Measurements from ENCODE around the gene SKAP2. TPM values are rescaled to one million over a fixed set of nuclear protein-coding genes. Genes with fewer than 3 reads are reported as not detected.

Gene SKAP2
- total RNA-seq, 1 experiment from 2014 or later = 3.2 TPM

GRCh38 chr7:26690135-26690805 is 174.1 kb downstream of the SKAP2 start:
- peaks cover 18 to 19% of the 10 kb centered on the region in 2 experiments for H3K4me1 Mint-ChIP-seq
- Histone ChIP-seq H2BK15ac (ENCODE audit: low read depth, low read length) (no peak overlapping the region), H2BK5ac (ENCODE audit: insufficient read length, low read length) (no peak overlapping the region), H3K79me2 (ENCODE audit: insufficient read depth, low read length) (no peaks in the 10 kb centered on the region), H2BK120ac (ENCODE audit: low read depth, low read length, poor library complexity, severe bottlenecking) (no peak overlapping the region), H3K4ac (ENCODE audit: low read depth, low read length) (no peak overlapping the region), H3K27me3 (ENCODE audit: insufficient read depth, low read length) (no peaks in the 10 kb centered on the region), H4K91ac (ENCODE audit: insufficient read length, low read depth, low read length) (no peak overlapping the region), H2BK12ac (ENCODE audit: insufficient read length, low read depth, low read length) (no peak overlapping the region), H3K23ac (ENCODE audit: insufficient read length, low read depth, low read length) (no peak overlapping the region), H3K4me1 (ENCODE audit: insufficient read depth, low read length) (no peaks in the 10 kb centered on the region), H2BK20ac (ENCODE audit: low read depth, low read length, poor library complexity, severe bottlenecking) (no peak overlapping the region), H3K27ac (ENCODE audit: insufficient read length, low read depth, low read length) (no peak overlapping the region), H3K56ac (ENCODE audit: insufficient read length, low read depth, low read length) (no peak overlapping the region), H3K23me2 (ENCODE audit: insufficient read length, low read depth, low read length, poor library complexity, severe bottlenecking) (no peaks in the 10 kb centered on the region), H3K9me3 (ENCODE audit: control insufficient read depth, low read depth, low read length) (no peaks in the 10 kb centered on the region), H2AFZ (ENCODE audit: low read length) (no peak overlapping the region), H4K8ac (replicated peaks; ENCODE audit: insufficient read length, low read depth, low read length) (no peak overlapping the region), H3K18ac (ENCODE audit: insufficient read length, low read depth, low read length) (no peak overlapping the region), H2AK5ac (ENCODE audit: insufficient read length, low read length) (no peak overlapping the region), H4K5ac (ENCODE audit: insufficient read length, low read depth, low read length) (no peak overlapping the region), H3K9ac (ENCODE audit: extremely low read depth, insufficient read length, low read length) (no peak overlapping the region), H3K4me2 (ENCODE audit: insufficient read depth, insufficient read length, low read length) (no peak overlapping the region), H3T11ph (ENCODE audit: low read length) (no peak overlapping the region), H3K14ac (ENCODE audit: insufficient read depth, low read length) (no peak overlapping the region), H3K79me1 (ENCODE audit: insufficient read depth, low read depth, low read length, poor library complexity, severe bottlenecking) (no peaks in the 10 kb centered on the region), H4K20me1 (ENCODE audit: control insufficient read depth, insufficient read depth, insufficient read length) (no peaks in the 10 kb centered on the region)
- no peak overlapping the region for H3K27ac Mint-ChIP-seq
- no peaks in the 10 kb centered on the region for H3K36me3 Mint-ChIP-seq (ENCODE audit: insufficient read depth in 1 of 3, low read depth in 3 of 3)
- H3K4me3 Mint-ChIP-seq = no peak overlapping the region
- no CpG with 5 or more reads among the region's 2 CpGs for WGBS (ENCODE audit: extremely low coverage, insufficient read length, low lambda C conversion rate)
- no peaks in the 10 kb centered on the region for H3K9me3 Mint-ChIP-seq
- no peaks in the 10 kb centered on the region; the same call in 1 of the 2 replicates for H3K27me3 Mint-ChIP-seq (ENCODE audit: low read depth)
- TF ChIP-seq, protein P1, sequence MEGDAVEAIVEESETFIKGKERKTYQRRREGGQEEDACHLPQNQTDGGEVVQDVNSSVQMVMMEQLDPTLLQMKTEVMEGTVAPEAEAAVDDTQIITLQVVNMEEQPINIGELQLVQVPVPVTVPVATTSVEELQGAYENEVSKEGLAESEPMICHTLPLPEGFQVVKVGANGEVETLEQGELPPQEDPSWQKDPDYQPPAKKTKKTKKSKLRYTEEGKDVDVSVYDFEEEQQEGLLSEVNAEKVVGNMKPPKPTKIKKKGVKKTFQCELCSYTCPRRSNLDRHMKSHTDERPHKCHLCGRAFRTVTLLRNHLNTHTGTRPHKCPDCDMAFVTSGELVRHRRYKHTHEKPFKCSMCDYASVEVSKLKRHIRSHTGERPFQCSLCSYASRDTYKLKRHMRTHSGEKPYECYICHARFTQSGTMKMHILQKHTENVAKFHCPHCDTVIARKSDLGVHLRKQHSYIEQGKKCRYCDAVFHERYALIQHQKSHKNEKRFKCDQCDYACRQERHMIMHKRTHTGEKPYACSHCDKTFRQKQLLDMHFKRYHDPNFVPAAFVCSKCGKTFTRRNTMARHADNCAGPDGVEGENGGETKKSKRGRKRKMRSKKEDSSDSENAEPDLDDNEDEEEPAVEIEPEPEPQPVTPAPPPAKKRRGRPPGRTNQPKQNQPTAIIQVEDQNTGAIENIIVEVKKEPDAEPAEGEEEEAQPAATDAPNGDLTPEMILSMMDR (conservative IDR thresholded peaks at IDR 0.05) = no peak
- no peak for DNase-seq

All from H9 (cell line).